ENCODE results near the gene PDLIM1. TPM values are rescaled to one million over a fixed set of nuclear protein-coding genes. Genes with fewer than 3 reads are reported as not detected.

Gene PDLIM1
- total and polyA plus RNA-seq, 5 donors from 2014 or later, result 0.83 to 7.3 (median 2.6) TPM; not detected in 1

DNA sequence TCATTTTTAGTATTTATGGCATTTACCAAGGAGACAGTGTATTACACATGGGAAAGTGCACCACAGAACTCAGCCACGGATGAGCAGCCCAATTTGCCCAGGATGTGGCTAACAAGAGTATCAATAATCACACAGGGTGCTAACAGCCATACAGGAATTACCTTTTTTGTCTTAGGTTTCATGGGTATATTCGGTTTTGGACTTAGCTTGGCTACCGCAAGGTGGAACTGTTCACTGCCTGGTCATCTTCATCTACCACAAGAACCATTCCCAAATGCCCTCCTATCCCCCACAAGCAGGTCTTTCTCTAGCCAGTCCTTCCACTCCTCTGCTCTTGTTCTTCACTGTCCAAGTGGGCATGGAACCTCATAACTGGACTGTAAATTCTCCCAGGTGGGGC lies 6.0 kb downstream of the PDLIM1 start:
- peaks cover 0 to 2% (median 0%) of the 10 kb centered on the region in 7 donors for H3K9me3 Mint-ChIP-seq
- no peaks in the 10 kb centered on the region for H3K9me3 ChIP-seq (ENCODE audit: control insufficient read depth in 2 of 2, low read length in 2 of 2)
- H3K36me3 Mint-ChIP-seq, result no peaks in the 10 kb centered on the region
- no peaks in the 10 kb centered on the region for H3K4me1 ChIP-seq (ENCODE audit: control insufficient read depth, insufficient read depth, low read length, poor library complexity, severe bottlenecking)
- peaks cover 14% of the 10 kb centered on the region for H3K27me3 ChIP-seq (ENCODE audit: control insufficient read depth, insufficient read depth, low read length)
- no peaks in the 10 kb centered on the region for H3K36me3 ChIP-seq (ENCODE audit: control insufficient read depth, insufficient read depth, low read length)
- H3K4me3 ChIP-seq (ENCODE audit: low read depth, low read length), result no peak overlapping the region
- ATAC-seq (ENCODE audit: low read depth in 2 of 2), result no peak
- peaks cover 30% of the 10 kb centered on the region for H3K27me3 Mint-ChIP-seq
- no peak overlapping the region for H3K27ac Mint-ChIP-seq
- no peak overlapping the region for H3K27ac ChIP-seq (ENCODE audit: insufficient read depth, low read length, poor library complexity, severe bottlenecking)
- H3K4me1 Mint-ChIP-seq, result peaks cover 0 to 4% (median 0%) of the 10 kb centered on the region in 4 donors
- no peak overlapping the region for H3K4me3 Mint-ChIP-seq
- no peak for DNase-seq

DNA sequence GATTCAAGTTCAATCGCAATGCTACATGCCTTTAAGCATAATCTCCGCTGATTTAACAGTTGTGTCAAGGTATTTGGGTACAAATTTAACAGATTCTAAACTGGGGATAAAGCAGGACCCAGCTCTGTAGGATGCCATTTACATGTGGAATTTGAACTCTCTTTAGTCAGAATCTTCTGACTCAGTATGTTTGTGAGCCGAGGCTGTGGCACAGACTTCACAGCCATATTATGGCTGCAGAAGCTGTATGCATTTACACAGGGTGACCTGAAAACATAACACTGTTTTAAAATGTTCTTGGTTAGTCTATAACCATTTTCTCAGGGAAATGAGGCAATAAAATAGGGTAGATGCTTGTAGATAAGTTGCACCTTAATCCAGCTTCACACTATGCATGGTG lies 8.7 kb downstream of the PDLIM1 start:
- Histone ChIP-seq H3K36me3 (ENCODE audit: control insufficient read depth, insufficient read depth, low read length) (no peaks in the 10 kb centered on the region), H3K4me3 (ENCODE audit: low read depth, low read length) (no peak overlapping the region), H3K27me3 (ENCODE audit: control insufficient read depth, insufficient read depth, low read length) (no peaks in the 10 kb centered on the region), H3K9me3 (ENCODE audit: control insufficient read depth in 2 of 2, low read length in 2 of 2) (no peaks in the 10 kb centered on the region), H3K27ac (ENCODE audit: insufficient read depth, low read length, poor library complexity, severe bottlenecking) (no peak overlapping the region), H3K4me1 (ENCODE audit: control insufficient read depth, insufficient read depth, low read length, poor library complexity, severe bottlenecking) (no peaks in the 10 kb centered on the region)
- H3K4me1 Mint-ChIP-seq, result no peaks in the 10 kb centered on the region
- H3K27me3 Mint-ChIP-seq, result peaks cover 20% of the 10 kb centered on the region
- DNase-seq (no peak), ATAC-seq (ENCODE audit: low read depth in 2 of 2) (no peak)
- peaks cover 0 to 3% (median 0%) of the 10 kb centered on the region in 7 donors for H3K9me3 Mint-ChIP-seq
- no peak overlapping the region for H3K4me3 Mint-ChIP-seq
- no peak overlapping the region for H3K27ac Mint-ChIP-seq
- no peaks in the 10 kb centered on the region for H3K36me3 Mint-ChIP-seq

- H3K27ac ChIP-seq (ENCODE audit: insufficient read depth, low read length, poor library complexity, severe bottlenecking), result no peak overlapping the region
- DNase-seq (no peak), ATAC-seq (ENCODE audit: low read depth in 2 of 2) (no peak)
- no peaks in the 10 kb centered on the region for H3K36me3 Mint-ChIP-seq
- H3K4me3 ChIP-seq (ENCODE audit: low read depth, low read length), result no peak overlapping the region
- peaks cover 14% of the 10 kb centered on the region for H3K27me3 Mint-ChIP-seq
- peaks cover 0 to 3% (median 0%) of the 10 kb centered on the region in 7 donors for H3K9me3 Mint-ChIP-seq
- no peaks in the 10 kb centered on the region for H3K4me1 Mint-ChIP-seq
- no peaks in the 10 kb centered on the region for H3K9me3 ChIP-seq (ENCODE audit: control insufficient read depth in 2 of 2, low read length in 2 of 2)
- no peak overlapping the region for H3K4me3 Mint-ChIP-seq
- H3K4me1 ChIP-seq (ENCODE audit: control insufficient read depth, insufficient read depth, low read length, poor library complexity, severe bottlenecking), result no peaks in the 10 kb centered on the region
- no peak overlapping the region for H3K27ac Mint-ChIP-seq
- H3K36me3 ChIP-seq (ENCODE audit: control insufficient read depth, insufficient read depth, low read length), result no peaks in the 10 kb centered on the region
- H3K27me3 ChIP-seq (ENCODE audit: control insufficient read depth, insufficient read depth, low read length), result no peaks in the 10 kb centered on the region
These were observed 9.6 kb downstream of the PDLIM1 start for GRCh38 chr10:95281206-95281605.

- Mint-ChIP-seq H3K36me3 (no peaks in the 10 kb centered on the region), H3K4me3 (no peak overlapping the region), H3K27me3 (peaks cover 14% of the 10 kb centered on the region), H3K27ac (no peak overlapping the region), H3K4me1 (no peaks in the 10 kb centered on the region), H3K9me3 (peaks cover 0 to 3% (median 0%) of the 10 kb centered on the region in 7 donors)
- ATAC-seq (ENCODE audit: low read depth in 2 of 2) (no peak), DNase-seq (no peak)
- Histone ChIP-seq H3K27ac (ENCODE audit: insufficient read depth, low read length, poor library complexity, severe bottlenecking) (no peak overlapping the region), H3K36me3 (ENCODE audit: control insufficient read depth, insufficient read depth, low read length) (no peaks in the 10 kb centered on the region), H3K27me3 (ENCODE audit: control insufficient read depth, insufficient read depth, low read length) (no peaks in the 10 kb centered on the region), H3K4me3 (ENCODE audit: low read depth, low read length) (no peak overlapping the region), H3K4me1 (ENCODE audit: control insufficient read depth, insufficient read depth, low read length, poor library complexity, severe bottlenecking) (no peaks in the 10 kb centered on the region), H3K9me3 (ENCODE audit: control insufficient read depth in 2 of 2, low read length in 2 of 2) (no peaks in the 10 kb centered on the region)
These were observed 10.2 kb downstream of the PDLIM1 start for GRCh38 chr10:95280637-95281036.

- ATAC-seq (ENCODE audit: low read depth in 2 of 2), result no peak
- H3K4me1 ChIP-seq (ENCODE audit: control insufficient read depth, insufficient read depth, low read length, poor library complexity, severe bottlenecking), result no peaks in the 10 kb centered on the region
These were observed 11.6 kb downstream of the PDLIM1 start for GRCh38 chr10:95279042-95279820.

DNA sequence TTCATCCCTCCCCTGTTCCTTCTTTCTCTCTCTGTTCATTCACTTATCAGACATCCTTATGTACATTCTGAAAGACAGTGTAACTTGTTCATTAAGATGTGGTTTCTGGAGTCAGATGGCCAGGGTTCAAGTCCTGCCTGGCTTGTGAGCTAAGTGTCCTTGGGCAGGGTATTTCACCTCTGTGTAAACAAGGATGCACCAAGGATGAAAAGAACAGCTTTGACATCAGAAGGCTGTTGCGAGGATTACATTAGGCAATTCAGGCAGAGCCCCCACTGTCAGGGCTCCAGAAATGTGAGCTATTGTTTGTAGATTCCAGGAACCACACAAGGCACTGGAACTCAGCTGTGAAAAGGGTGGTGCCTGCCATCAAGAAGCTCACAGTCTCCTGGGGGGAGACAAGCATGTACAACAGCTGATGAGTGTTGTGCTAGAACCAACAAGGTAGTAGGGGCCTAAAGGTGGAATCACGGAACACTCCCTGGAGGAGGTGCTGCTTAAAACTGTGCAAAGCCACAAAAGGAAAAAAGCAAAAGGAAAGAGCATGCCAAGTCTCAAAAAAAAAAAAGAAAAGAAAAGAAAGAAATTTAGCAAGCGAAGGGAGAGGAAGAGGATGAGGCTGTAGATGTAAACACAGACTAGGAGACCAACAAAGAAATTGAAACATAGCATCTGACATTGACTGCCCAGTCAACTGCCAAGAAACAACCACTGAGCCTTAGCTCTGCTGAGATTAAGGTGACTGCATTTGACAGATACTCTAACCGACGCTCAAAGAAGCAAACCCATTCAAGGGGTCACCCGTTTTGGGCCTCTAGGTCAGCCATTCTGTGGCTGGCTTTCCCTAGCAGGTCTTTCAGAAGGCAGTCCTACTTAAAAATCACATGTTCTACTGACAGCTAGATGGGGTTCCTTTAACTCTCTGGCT lies 12.5 kb downstream of the PDLIM1 start:
- H3K4me1 Mint-ChIP-seq, result no peaks in the 10 kb centered on the region
- H3K27me3 Mint-ChIP-seq, result peaks cover 10% of the 10 kb centered on the region
- Histone ChIP-seq H3K4me3 (ENCODE audit: low read depth, low read length) (no peak overlapping the region), H3K4me1 (ENCODE audit: control insufficient read depth, insufficient read depth, low read length, poor library complexity, severe bottlenecking) (no peaks in the 10 kb centered on the region), H3K27me3 (ENCODE audit: control insufficient read depth, insufficient read depth, low read length) (no peaks in the 10 kb centered on the region), H3K36me3 (ENCODE audit: control insufficient read depth, insufficient read depth, low read length) (no peaks in the 10 kb centered on the region), H3K9me3 (ENCODE audit: control insufficient read depth in 2 of 2, low read length in 2 of 2) (no peaks in the 10 kb centered on the region), H3K27ac (ENCODE audit: insufficient read depth, low read length, poor library complexity, severe bottlenecking) (no peak overlapping the region)
- no peaks in the 10 kb centered on the region for H3K36me3 Mint-ChIP-seq
- no peak overlapping the region for H3K4me3 Mint-ChIP-seq
- ATAC-seq (ENCODE audit: low read depth in 2 of 2), result no peak
- H3K9me3 Mint-ChIP-seq, result peaks cover 0 to 3% (median 0%) of the 10 kb centered on the region in 7 donors
- no peak for DNase-seq
- H3K27ac Mint-ChIP-seq, result no peak overlapping the region

More at GRCh38 chr10:95279042-95279820, 11.6 kb downstream of the PDLIM1 start:
- Mint-ChIP-seq H3K27me3 (peaks cover 10% of the 10 kb centered on the region), H3K4me3 (no peak overlapping the region), H3K27ac (no peak overlapping the region), H3K36me3 (no peaks in the 10 kb centered on the region), H3K4me1 (no peaks in the 10 kb centered on the region), H3K9me3 (peaks cover 0 to 3% (median 0%) of the 10 kb centered on the region in 7 donors)
- Histone ChIP-seq H3K27ac (ENCODE audit: insufficient read depth, low read length, poor library complexity, severe bottlenecking) (no peak overlapping the region), H3K9me3 (ENCODE audit: control insufficient read depth in 2 of 2, low read length in 2 of 2) (no peaks in the 10 kb centered on the region), H3K27me3 (ENCODE audit: control insufficient read depth, insufficient read depth, low read length) (no peaks in the 10 kb centered on the region), H3K36me3 (ENCODE audit: control insufficient read depth, insufficient read depth, low read length) (no peaks in the 10 kb centered on the region), H3K4me3 (ENCODE audit: low read depth, low read length) (no peak overlapping the region)
- DNase-seq, result no peak

DNA sequence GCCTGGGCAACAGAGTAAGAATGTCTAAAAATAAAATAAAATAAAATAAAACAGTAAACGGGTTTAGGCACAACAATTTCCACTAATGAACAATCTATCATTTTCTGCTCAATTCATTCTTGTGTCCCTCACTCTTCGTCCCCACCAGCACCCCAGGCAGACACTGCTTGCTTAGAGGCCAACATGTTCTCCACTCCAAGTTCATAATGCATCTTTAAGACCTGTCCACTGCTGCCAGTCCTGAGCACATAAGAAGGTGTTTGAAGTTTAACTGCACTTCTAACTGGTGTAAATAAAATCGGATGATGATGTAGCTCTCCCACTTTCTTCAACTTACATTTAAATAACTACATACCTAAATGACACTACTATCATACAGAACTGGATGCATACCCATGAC lies 13.2 kb downstream of the PDLIM1 start:
- ATAC-seq (ENCODE audit: low read depth in 2 of 2) (no peak), DNase-seq (no peak)
- Mint-ChIP-seq H3K27me3 (peaks cover 10% of the 10 kb centered on the region), H3K36me3 (no peaks in the 10 kb centered on the region), H3K27ac (no peak overlapping the region), H3K4me1 (no peaks in the 10 kb centered on the region), H3K9me3 (peaks cover 0 to 3% (median 0%) of the 10 kb centered on the region in 7 donors), H3K4me3 (no peak overlapping the region)
- Histone ChIP-seq H3K36me3 (ENCODE audit: control insufficient read depth, insufficient read depth, low read length) (no peaks in the 10 kb centered on the region), H3K4me1 (ENCODE audit: control insufficient read depth, insufficient read depth, low read length, poor library complexity, severe bottlenecking) (no peaks in the 10 kb centered on the region), H3K27ac (ENCODE audit: insufficient read depth, low read length, poor library complexity, severe bottlenecking) (no peak overlapping the region), H3K27me3 (ENCODE audit: control insufficient read depth, insufficient read depth, low read length) (no peaks in the 10 kb centered on the region), H3K9me3 (ENCODE audit: control insufficient read depth in 2 of 2, low read length in 2 of 2) (no peaks in the 10 kb centered on the region), H3K4me3 (ENCODE audit: low read depth, low read length) (no peak overlapping the region)
